ENCODE data around the gene LBHD2.

The LBHD2 gene

GRCh38 chr14:103078420-103078749, 5.6 kb upstream of the LBHD2 start:
- peaks cover 10% of the 10 kb centered on the region for H3K27me3 ChIP-seq (ENCODE audit: insufficient read depth, poor library complexity, severe bottlenecking)
- DNase-seq (ENCODE audit: low read depth in 1 of 2, low spot score in 1 of 2) = peak; percentile 67 to 82
- TF ChIP-seq GABPA (IDR thresholded peaks at IDR 0.05; ENCODE audit: low read depth) (no peak), SPI1 (IDR thresholded peaks at IDR 0.05; ENCODE audit: borderline replicate concordance, low read depth) (no peak), POLR2AphosphoS5 (IDR thresholded peaks at IDR 0.05; ENCODE audit: low read depth) (peak; percentile 37; the same call in 1 of the 2 replicates)
- TF ChIP-seq, protein P1, sequence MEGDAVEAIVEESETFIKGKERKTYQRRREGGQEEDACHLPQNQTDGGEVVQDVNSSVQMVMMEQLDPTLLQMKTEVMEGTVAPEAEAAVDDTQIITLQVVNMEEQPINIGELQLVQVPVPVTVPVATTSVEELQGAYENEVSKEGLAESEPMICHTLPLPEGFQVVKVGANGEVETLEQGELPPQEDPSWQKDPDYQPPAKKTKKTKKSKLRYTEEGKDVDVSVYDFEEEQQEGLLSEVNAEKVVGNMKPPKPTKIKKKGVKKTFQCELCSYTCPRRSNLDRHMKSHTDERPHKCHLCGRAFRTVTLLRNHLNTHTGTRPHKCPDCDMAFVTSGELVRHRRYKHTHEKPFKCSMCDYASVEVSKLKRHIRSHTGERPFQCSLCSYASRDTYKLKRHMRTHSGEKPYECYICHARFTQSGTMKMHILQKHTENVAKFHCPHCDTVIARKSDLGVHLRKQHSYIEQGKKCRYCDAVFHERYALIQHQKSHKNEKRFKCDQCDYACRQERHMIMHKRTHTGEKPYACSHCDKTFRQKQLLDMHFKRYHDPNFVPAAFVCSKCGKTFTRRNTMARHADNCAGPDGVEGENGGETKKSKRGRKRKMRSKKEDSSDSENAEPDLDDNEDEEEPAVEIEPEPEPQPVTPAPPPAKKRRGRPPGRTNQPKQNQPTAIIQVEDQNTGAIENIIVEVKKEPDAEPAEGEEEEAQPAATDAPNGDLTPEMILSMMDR (IDR thresholded peaks at IDR 0.05; ENCODE audit: insufficient read depth, low read length) = peak; percentile 91
- no peak overlapping the region for H3K4me3 ChIP-seq (replicated peaks; ENCODE audit: insufficient read depth, low read length)
- no peak overlapping the region for H3K27ac ChIP-seq (replicated peaks)

DNA sequence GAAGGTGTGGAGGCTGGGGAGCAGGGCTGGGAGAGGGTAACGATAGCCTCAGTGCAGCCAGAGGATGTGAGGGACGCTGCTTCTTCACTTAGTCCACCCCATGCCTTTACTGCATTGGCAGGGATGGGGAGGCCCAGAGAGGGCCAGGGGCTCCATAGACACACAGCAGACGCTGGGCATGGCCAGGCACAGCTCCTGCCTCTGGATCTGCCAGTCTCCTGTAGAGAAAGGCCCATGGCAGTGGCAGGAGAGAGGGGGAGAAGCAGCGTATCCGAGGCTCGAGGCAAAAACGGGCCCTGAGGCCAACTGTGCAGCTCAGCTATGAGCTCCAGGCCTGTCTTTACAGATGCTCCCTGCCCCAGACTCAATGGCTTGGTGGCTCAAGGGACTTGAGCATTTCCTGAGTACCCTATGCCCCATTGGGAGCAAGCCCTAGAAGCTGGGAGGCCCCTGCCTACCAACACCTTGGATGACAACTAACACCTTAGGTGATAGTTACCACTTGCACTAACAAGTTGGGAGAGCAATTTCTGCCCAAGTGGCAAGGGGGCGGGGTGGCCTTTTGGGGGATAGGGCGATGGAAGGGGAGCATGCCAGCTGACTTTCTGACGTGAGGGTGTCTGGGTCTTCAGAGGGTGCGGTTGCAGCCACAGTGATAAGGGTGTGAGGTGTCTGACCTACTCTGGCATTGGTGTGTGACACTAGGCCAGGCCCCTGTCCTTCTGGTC, 5.0 kb upstream of the LBHD2 start:
- DNase-seq (ENCODE audit: low read depth in 1 of 2, low spot score in 1 of 2) = no peak
- no peak for TF ChIP-seq POLR2AphosphoS5 (IDR thresholded peaks at IDR 0.05; ENCODE audit: low read depth)
- no peak for TF ChIP-seq SPI1 (IDR thresholded peaks at IDR 0.05; ENCODE audit: borderline replicate concordance, low read depth)
- TF ChIP-seq, protein P2, sequence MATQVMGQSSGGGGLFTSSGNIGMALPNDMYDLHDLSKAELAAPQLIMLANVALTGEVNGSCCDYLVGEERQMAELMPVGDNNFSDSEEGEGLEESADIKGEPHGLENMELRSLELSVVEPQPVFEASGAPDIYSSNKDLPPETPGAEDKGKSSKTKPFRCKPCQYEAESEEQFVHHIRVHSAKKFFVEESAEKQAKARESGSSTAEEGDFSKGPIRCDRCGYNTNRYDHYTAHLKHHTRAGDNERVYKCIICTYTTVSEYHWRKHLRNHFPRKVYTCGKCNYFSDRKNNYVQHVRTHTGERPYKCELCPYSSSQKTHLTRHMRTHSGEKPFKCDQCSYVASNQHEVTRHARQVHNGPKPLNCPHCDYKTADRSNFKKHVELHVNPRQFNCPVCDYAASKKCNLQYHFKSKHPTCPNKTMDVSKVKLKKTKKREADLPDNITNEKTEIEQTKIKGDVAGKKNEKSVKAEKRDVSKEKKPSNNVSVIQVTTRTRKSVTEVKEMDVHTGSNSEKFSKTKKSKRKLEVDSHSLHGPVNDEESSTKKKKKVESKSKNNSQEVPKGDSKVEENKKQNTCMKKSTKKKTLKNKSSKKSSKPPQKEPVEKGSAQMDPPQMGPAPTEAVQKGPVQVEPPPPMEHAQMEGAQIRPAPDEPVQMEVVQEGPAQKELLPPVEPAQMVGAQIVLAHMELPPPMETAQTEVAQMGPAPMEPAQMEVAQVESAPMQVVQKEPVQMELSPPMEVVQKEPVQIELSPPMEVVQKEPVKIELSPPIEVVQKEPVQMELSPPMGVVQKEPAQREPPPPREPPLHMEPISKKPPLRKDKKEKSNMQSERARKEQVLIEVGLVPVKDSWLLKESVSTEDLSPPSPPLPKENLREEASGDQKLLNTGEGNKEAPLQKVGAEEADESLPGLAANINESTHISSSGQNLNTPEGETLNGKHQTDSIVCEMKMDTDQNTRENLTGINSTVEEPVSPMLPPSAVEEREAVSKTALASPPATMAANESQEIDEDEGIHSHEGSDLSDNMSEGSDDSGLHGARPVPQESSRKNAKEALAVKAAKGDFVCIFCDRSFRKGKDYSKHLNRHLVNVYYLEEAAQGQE (IDR thresholded peaks at IDR 0.05; ENCODE audit: insufficient replicate concordance, low read depth) = no peak
- no peak for TF ChIP-seq GABPA (IDR thresholded peaks at IDR 0.05; ENCODE audit: low read depth)
- TF ChIP-seq, protein P1 (IDR thresholded peaks at IDR 0.05; ENCODE audit: insufficient read depth, low read length) = no peak
- Histone ChIP-seq H3K27ac (replicated peaks) (no peak overlapping the region), H3K4me3 (replicated peaks; ENCODE audit: insufficient read depth, low read length) (no peak overlapping the region), H3K27me3 (ENCODE audit: insufficient read depth, poor library complexity, severe bottlenecking) (peaks cover 12% of the 10 kb centered on the region)

DNA sequence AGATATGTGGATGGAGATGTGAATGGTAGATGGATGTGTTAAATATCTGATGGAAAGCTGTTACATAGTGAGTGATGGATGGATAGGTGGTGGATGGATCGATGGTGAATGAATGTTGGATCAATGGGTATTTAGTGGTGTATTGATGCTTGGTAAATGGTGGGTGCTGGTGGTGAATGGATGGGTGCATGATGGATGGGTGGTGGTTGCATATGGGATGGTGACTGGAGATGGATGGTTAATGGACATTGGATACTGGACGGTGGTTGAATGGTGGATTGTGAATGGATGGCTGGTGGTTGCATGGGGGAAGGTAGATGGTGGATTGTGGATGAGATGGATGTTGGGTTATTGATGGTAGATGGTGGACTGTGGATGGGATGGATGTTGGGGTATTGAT, 2.1 kb upstream of the LBHD2 start:
- TF ChIP-seq SPI1 (IDR thresholded peaks at IDR 0.05; ENCODE audit: borderline replicate concordance, low read depth) = no peak
- TF ChIP-seq GABPA (IDR thresholded peaks at IDR 0.05; ENCODE audit: low read depth) = no peak
- TF ChIP-seq, protein P1 (IDR thresholded peaks at IDR 0.05; ENCODE audit: insufficient read depth, low read length) = no peak
- TF ChIP-seq, protein P2 (IDR thresholded peaks at IDR 0.05; ENCODE audit: insufficient replicate concordance, low read depth) = no peak
- TF ChIP-seq POLR2AphosphoS5 (IDR thresholded peaks at IDR 0.05; ENCODE audit: low read depth) = no peak
- Histone ChIP-seq H3K27ac (replicated peaks) (no peak overlapping the region), H3K4me3 (replicated peaks; ENCODE audit: insufficient read depth, low read length) (no peak overlapping the region), H3K27me3 (ENCODE audit: insufficient read depth, poor library complexity, severe bottlenecking) (peaks cover 15% of the 10 kb centered on the region)
- no peak for DNase-seq (ENCODE audit: low read depth in 1 of 2, low spot score in 1 of 2)

All from HL-60 (cell line).